Measurements from ENCODE around the gene OXGR1. TPM values are rescaled to one million over a fixed set of nuclear protein-coding genes. Genes with fewer than 3 reads are reported as not detected.

OXGR1 gene
- total and polyA plus RNA-seq, 2 of the 4 experiments (the other 2 are of a cell fraction): not detected

- no peaks in the 10 kb centered on the region for H3K4me1 ChIP-seq (ENCODE audit: control insufficient read depth, insufficient read depth, low read length)
- H3K4me2 ChIP-seq (ENCODE audit: low read depth, low read length): no peak overlapping the region
- TF ChIP-seq RFX5 (IDR thresholded peaks at IDR 0.05; ENCODE audit: low read depth, low read length): no peak
- TF ChIP-seq CTCF (conservative IDR thresholded peaks at IDR 0.05; ENCODE audit: low read depth, low read length): peak; percentile 19; the same call in 1 of the 2 replicates
- no peak for TF ChIP-seq BHLHE40 (IDR thresholded peaks at IDR 0.05; ENCODE audit: low read depth, low read length)
- no peak for TF ChIP-seq NFE2L2 (IDR thresholded peaks at IDR 0.05; ENCODE audit: low read depth, low read length)
- peak; percentile 20; the same call in 1 of the 2 replicates for TF ChIP-seq RAD21 (IDR thresholded peaks at IDR 0.05; ENCODE audit: low read length)
- TF ChIP-seq MXI1 (IDR thresholded peaks at IDR 0.05; ENCODE audit: borderline replicate concordance, low read depth, low read length): no peak
- no peak overlapping the region for H3K14ac ChIP-seq (replicated peaks; ENCODE audit: low read depth, low read length)
- H3K9me1 ChIP-seq (ENCODE audit: insufficient read depth, low read length): no peaks in the 10 kb centered on the region
- H2AK9ac ChIP-seq (replicated peaks; ENCODE audit: low read depth, low read length, poor library complexity): no peak overlapping the region
- dilution Hi-C loops (cut with HindIII; ENCODE audit: low sequenced_read_pairs, unreplicated experiment): no loop called here
- H2AFZ ChIP-seq (replicated peaks; ENCODE audit: low read length, poor library complexity): no peak overlapping the region
- intact Hi-C loops (cut with micrococcal nuclease): no loop called here
- no peak overlapping the region for H3K4ac ChIP-seq (ENCODE audit: low read depth, low read length)
- POLR2A ChIA-PET (ENCODE audit: unreplicated experiment): no interaction called here
- H3K23ac ChIP-seq (ENCODE audit: low read depth, low read length): no peak overlapping the region
- H3K18ac ChIP-seq (ENCODE audit: low read depth, low read length): no peak overlapping the region
- H2BK15ac ChIP-seq (ENCODE audit: low read depth, low read length): no peak overlapping the region
- no peak overlapping the region for H4K5ac ChIP-seq (ENCODE audit: low read depth, low read length)
- H3K36me3 ChIP-seq (ENCODE audit: control insufficient read depth, insufficient read depth, low read length): no peaks in the 10 kb centered on the region
- CTCF ChIA-PET: interaction anchor here (1.1 to 1.4 kb wide), 2 partner anchors 9 to 11 kb away, joined by 4 to 5 read pairs; no protein-coding TSS in a partner anchor
- DNase-seq (no peak), ATAC-seq (ENCODE audit: low read depth) (no peak)
- no peak overlapping the region for H2BK5ac ChIP-seq (ENCODE audit: low read depth, low read length, poor library complexity, severe bottlenecking)
- H3K9me3 ChIP-seq (ENCODE audit: control insufficient read depth, insufficient read depth, low read length): peaks cover 10% of the 10 kb centered on the region
- no peak overlapping the region for H4K8ac ChIP-seq (ENCODE audit: low read depth in 2 of 2, low read length in 2 of 2)
- H4K91ac ChIP-seq (ENCODE audit: insufficient read depth, low read depth, low read length): no peak overlapping the region
- BruUV-seq (replicated peaks): no TSS peak
- no peaks in the 10 kb centered on the region for H3K79me1 ChIP-seq (ENCODE audit: low read depth in 1 of 2, low read length in 2 of 2)
- no CpG with 5 or more reads among the region's 12 CpGs for WGBS, 2 experiments (ENCODE audit: extremely low coverage in 2 of 2, insufficient read length in 1 of 2)
- H3K4me3 ChIP-seq (ENCODE audit: insufficient read depth, low read depth, low read length): no peak overlapping the region
- H2AK5ac ChIP-seq (ENCODE audit: low read depth, low read length): no peak overlapping the region
- no peaks in the 10 kb centered on the region for H3K27me3 ChIP-seq (ENCODE audit: control insufficient read depth, insufficient read depth, low read length)
- no peak overlapping the region for H3K27ac ChIP-seq (ENCODE audit: insufficient read depth, low read length)
- H3K56ac ChIP-seq (ENCODE audit: extremely low read depth, insufficient read depth, low read length): no peak overlapping the region
- in situ Hi-C loops (cut with MboI; ENCODE audit: low sequenced_read_pairs): no loop called here
- no peak overlapping the region for H2BK120ac ChIP-seq (ENCODE audit: low read depth, low read length)
- no peak overlapping the region for H2BK20ac ChIP-seq (ENCODE audit: low read depth, low read length)
- H3K9ac ChIP-seq (ENCODE audit: low read depth, low read length): no peak overlapping the region
- no peaks in the 10 kb centered on the region for H4K20me1 ChIP-seq (ENCODE audit: insufficient read depth, low read length)
Measured at GRCh38 chr13:96967248-96967745, 27.0 kb downstream of the OXGR1 start.
